Measurements from ENCODE around the gene SGSM1. TPM values are rescaled to one million over a fixed set of nuclear protein-coding genes. Genes with fewer than 3 reads are reported as not detected.

Gene SGSM1
- polyA plus RNA-seq, 6 donors from 2014 or later: 0.13 to 0.97 (median 0.50) TPM; not detected in 2

DNA sequence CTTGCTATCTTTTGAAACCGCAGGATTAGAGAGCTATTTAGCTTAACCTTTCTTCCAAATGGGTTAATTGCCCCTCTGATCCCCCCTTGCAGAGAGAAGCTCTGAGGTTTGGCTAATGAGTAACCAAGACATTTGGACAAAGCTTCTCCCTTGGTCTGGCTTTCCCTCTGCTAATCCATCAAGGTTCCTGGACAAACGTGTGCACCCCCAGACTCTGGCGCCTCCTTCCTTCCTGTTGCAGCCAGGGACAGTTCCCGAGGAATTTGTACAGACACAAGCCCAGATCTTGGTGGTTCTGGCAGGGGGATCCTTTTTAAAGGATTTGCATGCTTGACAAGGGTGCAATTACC, 148.1 kb downstream of the SGSM1 start:
- Mint-ChIP-seq H3K27me3 (peaks cover 41 to 77% (median 70%) of the 10 kb centered on the region in 3 donors), H3K36me3 (peaks cover 0 to 7% of the 10 kb centered on the region in 2 donors), H3K9me3 (peaks cover 0 to 4% (median 0%) of the 10 kb centered on the region in 7 donors), H3K27ac (peak overlapping the region in 1 of 6 donors; percentile 38), H3K4me1 (peaks cover 8 to 22% (median 22%) of the 10 kb centered on the region in 3 donors), H3K4me3 (peak overlapping the region in 6 of 8 donors; percentile 42 to 74 (median 55))
- DNase-seq (no peak), ATAC-seq (ENCODE audit: low read depth in 2 of 2) (no peak)

- H3K4me1 Mint-ChIP-seq: peaks cover 8 to 22% (median 22%) of the 10 kb centered on the region in 3 donors
- peak overlapping the region in 1 of 8 donors; percentile 29 for H3K4me3 Mint-ChIP-seq
- DNase-seq: no peak
- H3K9me3 Mint-ChIP-seq: peaks cover 0 to 4% (median 0%) of the 10 kb centered on the region in 7 donors
- no peak overlapping the region for H3K27ac Mint-ChIP-seq
- peaks cover 35 to 69% (median 62%) of the 10 kb centered on the region in 3 donors for H3K27me3 Mint-ChIP-seq
- H3K36me3 Mint-ChIP-seq: peaks cover 0 to 7% of the 10 kb centered on the region in 2 donors
- ATAC-seq (ENCODE audit: low read depth in 2 of 2): no peak
These were observed 148.8 kb downstream of the SGSM1 start for GRCh38 chr22:24954856-24955255.

DNA sequence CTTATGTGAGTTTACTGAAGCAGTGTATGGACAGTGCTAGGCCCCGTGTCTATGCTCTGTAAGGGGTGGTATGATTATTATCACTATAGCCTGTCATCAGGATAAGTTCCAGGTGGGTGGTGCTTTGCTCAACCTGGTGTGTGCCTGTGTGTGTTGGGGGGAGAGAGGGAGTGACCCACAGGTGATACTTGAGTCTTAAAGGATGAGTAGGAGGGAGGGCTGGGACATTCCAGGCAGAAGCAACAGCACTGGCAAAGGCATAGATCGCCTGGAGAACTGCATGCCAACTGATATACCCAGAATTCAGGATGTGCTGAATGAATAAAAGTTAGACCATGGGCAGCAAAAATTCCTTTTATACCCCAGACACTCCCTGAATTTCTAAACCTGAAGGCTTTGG, 151.0 kb downstream of the SGSM1 start:
- Mint-ChIP-seq H3K27me3 (peaks cover 14 to 55% (median 47%) of the 10 kb centered on the region in 3 donors), H3K4me3 (no peak overlapping the region), H3K9me3 (peaks cover 0 to 2% (median 0%) of the 10 kb centered on the region in 7 donors), H3K27ac (no peak overlapping the region), H3K36me3 (peaks cover 0 to 3% of the 10 kb centered on the region in 2 donors), H3K4me1 (peaks cover 2 to 17% (median 14%) of the 10 kb centered on the region in 3 donors)
- ATAC-seq (ENCODE audit: low read depth in 2 of 2) (no peak), DNase-seq (no peak)

- H3K36me3 Mint-ChIP-seq: no peaks in the 10 kb centered on the region
- H3K27me3 Mint-ChIP-seq: peaks cover 5 to 21% (median 17%) of the 10 kb centered on the region in 3 donors
- H3K4me3 Mint-ChIP-seq: no peak overlapping the region
- DNase-seq (no peak), ATAC-seq (ENCODE audit: low read depth in 2 of 2) (no peak)
- no peaks in the 10 kb centered on the region for H3K4me1 Mint-ChIP-seq
- no peak overlapping the region for H3K27ac Mint-ChIP-seq
- H3K9me3 Mint-ChIP-seq: peaks cover 0 to 2% (median 0%) of the 10 kb centered on the region in 7 donors
These were observed 155.3 kb downstream of the SGSM1 start for GRCh38 chr22:24961217-24961844.

GRCh38 chr22:24962094-24962493, 156.1 kb downstream of the SGSM1 start:
- Mint-ChIP-seq H3K36me3 (no peaks in the 10 kb centered on the region), H3K4me3 (no peak overlapping the region), H3K27me3 (peaks cover 1 to 13% (median 10%) of the 10 kb centered on the region in 3 donors), H3K27ac (no peak overlapping the region), H3K4me1 (no peaks in the 10 kb centered on the region), H3K9me3 (peaks cover 0 to 2% (median 0%) of the 10 kb centered on the region in 7 donors)
- ATAC-seq (ENCODE audit: low read depth in 2 of 2) (no peak), DNase-seq (no peak)

GRCh38 chr22:24962835-24963234, 156.8 kb downstream of the SGSM1 start:
- Mint-ChIP-seq H3K36me3 (no peaks in the 10 kb centered on the region), H3K9me3 (peaks cover 0 to 2% (median 0%) of the 10 kb centered on the region in 7 donors), H3K27me3 (peaks cover 0 to 10% (median 9%) of the 10 kb centered on the region in 3 donors), H3K27ac (no peak overlapping the region), H3K4me1 (no peaks in the 10 kb centered on the region), H3K4me3 (no peak overlapping the region)
- ATAC-seq (ENCODE audit: low read depth in 2 of 2) (no peak), DNase-seq (no peak)

DNA sequence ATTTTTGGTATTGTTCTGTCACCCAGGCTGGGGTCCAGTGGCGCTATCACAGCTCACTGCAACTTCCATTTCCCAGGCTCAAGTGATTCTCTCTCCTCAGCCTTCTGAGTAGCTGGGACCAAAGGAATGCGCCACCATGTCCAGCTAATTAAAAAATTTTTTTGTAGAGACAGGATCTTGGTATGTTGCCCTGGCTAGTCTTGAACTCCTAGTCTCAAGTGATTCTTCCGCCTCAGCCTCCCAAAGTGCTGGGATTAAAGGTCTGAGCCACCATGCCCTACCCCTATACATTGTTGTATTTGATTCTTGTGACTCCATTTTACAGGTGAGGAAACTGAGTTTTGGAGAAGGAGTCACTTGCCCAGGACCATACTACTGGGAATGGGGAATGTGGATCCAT, 158.4 kb downstream of the SGSM1 start:
- H3K27ac Mint-ChIP-seq: peak overlapping the region in 1 of 6 donors; percentile 24
- peaks cover 0 to 2% (median 0%) of the 10 kb centered on the region in 7 donors for H3K9me3 Mint-ChIP-seq
- no peak for ATAC-seq (ENCODE audit: low read depth in 2 of 2)

GRCh38 chr22:24965822-24966626, 160.0 kb downstream of the SGSM1 start:
- no peaks in the 10 kb centered on the region for H3K36me3 Mint-ChIP-seq
- ATAC-seq (ENCODE audit: low read depth in 2 of 2) (no peak), DNase-seq (no peak)
- H3K4me1 Mint-ChIP-seq: no peaks in the 10 kb centered on the region
- H3K9me3 Mint-ChIP-seq: peaks cover 0 to 2% (median 0%) of the 10 kb centered on the region in 7 donors
- no peak overlapping the region for H3K27ac Mint-ChIP-seq
- no peak overlapping the region for H3K4me3 Mint-ChIP-seq
- H3K27me3 Mint-ChIP-seq: peaks cover 0 to 17% (median 9%) of the 10 kb centered on the region in 3 donors

More for the DNA sequence above, 158.4 kb downstream of the SGSM1 start:
- no peak for DNase-seq
- H3K27me3 Mint-ChIP-seq: peaks cover 0 to 10% (median 9%) of the 10 kb centered on the region in 3 donors
- no peaks in the 10 kb centered on the region for H3K4me1 Mint-ChIP-seq
- H3K4me3 Mint-ChIP-seq: no peak overlapping the region
- H3K36me3 Mint-ChIP-seq: no peaks in the 10 kb centered on the region

DNA sequence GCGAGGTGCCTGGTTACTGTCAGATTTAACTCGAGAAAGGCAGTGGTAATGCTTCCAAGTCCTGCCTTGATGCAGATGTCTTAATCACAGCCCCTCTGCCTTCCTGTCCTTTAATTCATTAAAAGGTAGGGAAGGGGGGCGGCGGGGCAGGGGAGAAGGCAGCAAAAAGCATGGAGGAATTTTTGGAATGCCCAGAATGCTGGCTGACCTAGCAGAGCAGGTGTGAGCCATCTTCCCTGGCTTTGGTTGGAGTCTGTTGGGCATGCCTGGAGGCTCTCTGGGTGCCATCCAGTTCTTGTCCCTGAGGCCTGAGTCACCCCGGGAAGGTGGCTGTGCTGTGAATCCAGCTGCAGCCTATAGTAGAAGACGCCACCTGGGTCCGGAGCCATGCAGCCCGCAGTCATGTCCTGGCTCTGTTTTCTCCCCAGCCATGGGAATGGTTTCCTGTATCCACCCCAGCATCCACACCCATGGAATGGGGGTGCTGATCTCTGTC, 162.1 kb downstream of the SGSM1 start:
- Mint-ChIP-seq H3K4me1 (no peaks in the 10 kb centered on the region), H3K36me3 (no peaks in the 10 kb centered on the region), H3K4me3 (no peak overlapping the region), H3K9me3 (peaks cover 0 to 2% (median 0%) of the 10 kb centered on the region in 7 donors), H3K27me3 (peaks cover 0 to 18% (median 0%) of the 10 kb centered on the region in 3 donors), H3K27ac (no peak overlapping the region)
- DNase-seq (no peak), ATAC-seq (ENCODE audit: low read depth in 2 of 2) (no peak)

- Mint-ChIP-seq H3K9me3 (peaks cover 0 to 2% (median 0%) of the 10 kb centered on the region in 7 donors), H3K27ac (no peak overlapping the region), H3K27me3 (peaks cover 0 to 18% (median 0%) of the 10 kb centered on the region in 3 donors), H3K36me3 (no peaks in the 10 kb centered on the region), H3K4me3 (no peak overlapping the region), H3K4me1 (no peaks in the 10 kb centered on the region)
- ATAC-seq (ENCODE audit: low read depth in 2 of 2): no peak
- no peak for DNase-seq
These were observed 163.7 kb downstream of the SGSM1 start for GRCh38 chr22:24969560-24970301.

DNA sequence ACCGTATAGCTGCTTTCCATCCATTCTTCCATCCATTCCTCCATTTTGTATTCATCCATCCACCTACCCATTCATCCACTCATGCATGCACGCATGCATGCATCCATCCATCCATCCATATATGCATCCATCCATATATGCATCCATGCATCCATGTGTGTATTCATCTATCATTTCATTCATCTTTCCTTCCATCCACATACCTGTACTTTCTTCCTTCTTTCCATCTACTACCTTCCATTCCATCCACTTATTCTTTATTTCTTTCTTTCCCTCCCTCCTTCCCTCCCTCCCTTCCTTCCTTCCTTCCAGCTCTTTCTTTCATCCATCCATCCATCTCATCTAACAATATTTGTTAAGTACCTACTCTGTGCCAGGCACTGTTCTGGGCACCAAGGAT, 166.4 kb downstream of the SGSM1 start:
- H3K4me1 Mint-ChIP-seq: no peaks in the 10 kb centered on the region
- peaks cover 0 to 18% (median 0%) of the 10 kb centered on the region in 3 donors for H3K27me3 Mint-ChIP-seq
- DNase-seq: no peak
- peaks cover 0 to 2% (median 0%) of the 10 kb centered on the region in 7 donors for H3K9me3 Mint-ChIP-seq
- H3K4me3 Mint-ChIP-seq: peak overlapping the region in 1 of 8 donors; percentile 47
- H3K27ac Mint-ChIP-seq: no peak overlapping the region
- no peak for ATAC-seq (ENCODE audit: low read depth in 2 of 2)
- H3K36me3 Mint-ChIP-seq: no peaks in the 10 kb centered on the region

DNA sequence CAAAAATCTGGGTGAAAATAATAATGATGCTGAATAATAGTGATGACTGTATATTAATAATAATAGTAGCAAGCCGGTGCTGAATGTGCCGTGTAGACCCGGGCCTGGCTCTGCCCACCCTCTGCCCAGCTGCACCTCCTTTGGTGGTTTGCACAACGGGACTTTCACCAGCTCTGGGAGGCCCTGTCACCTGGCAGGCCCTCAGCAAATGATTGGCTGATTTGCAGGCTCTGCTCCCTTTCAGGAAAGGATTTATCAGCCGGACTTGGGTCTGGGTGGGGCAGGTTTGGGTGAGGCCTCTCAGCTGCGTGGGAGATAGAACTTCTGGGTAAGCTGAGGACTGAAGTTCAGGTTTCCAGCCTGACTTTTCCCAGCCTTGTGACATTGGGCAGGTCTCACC, 167.9 kb downstream of the SGSM1 start:
- ATAC-seq (ENCODE audit: low read depth in 2 of 2): no peak
- no peak overlapping the region for H3K27ac Mint-ChIP-seq

GRCh38 chr22:24975125-24975640, 169.2 kb downstream of the SGSM1 start:
- Mint-ChIP-seq H3K36me3 (no peaks in the 10 kb centered on the region), H3K27ac (peak overlapping the region in 1 of 6 donors; percentile 35), H3K4me1 (no peaks in the 10 kb centered on the region), H3K4me3 (no peak overlapping the region), H3K27me3 (peaks cover 0 to 18% (median 0%) of the 10 kb centered on the region in 3 donors), H3K9me3 (peaks cover 0 to 2% (median 0%) of the 10 kb centered on the region in 7 donors)
- DNase-seq (no peak), ATAC-seq (ENCODE audit: low read depth in 2 of 2) (no peak)

More for the DNA sequence above, 167.9 kb downstream of the SGSM1 start:
- H3K9me3 Mint-ChIP-seq: peaks cover 0 to 2% (median 0%) of the 10 kb centered on the region in 7 donors
- peaks cover 0 to 24% (median 0%) of the 10 kb centered on the region in 3 donors for H3K27me3 Mint-ChIP-seq
- no peaks in the 10 kb centered on the region for H3K4me1 Mint-ChIP-seq
- no peaks in the 10 kb centered on the region for H3K36me3 Mint-ChIP-seq
- no peak overlapping the region for H3K4me3 Mint-ChIP-seq
- DNase-seq: no peak
